VCaP (cell line): Measurements from ENCODE around the gene SLC15A3.
A peak's percentile ranks its signal among the peaks of the same experiment; 100 is the strongest.

Experiments
- H3K27ac ChIP-seq: fragments of 450-650 bp; 2 replicates; pipeline ENCODE4 v1.5.1; 2017
- CTCF ChIP-seq: fragments of 450-650 bp; conservative IDR thresholded peaks from 2 replicates; pipeline ENCODE4 v1.5.1; 2017; ENCODE audit warnings: mild to moderate bottlenecking, moderate library complexity

Gene SLC15A3

DNA sequence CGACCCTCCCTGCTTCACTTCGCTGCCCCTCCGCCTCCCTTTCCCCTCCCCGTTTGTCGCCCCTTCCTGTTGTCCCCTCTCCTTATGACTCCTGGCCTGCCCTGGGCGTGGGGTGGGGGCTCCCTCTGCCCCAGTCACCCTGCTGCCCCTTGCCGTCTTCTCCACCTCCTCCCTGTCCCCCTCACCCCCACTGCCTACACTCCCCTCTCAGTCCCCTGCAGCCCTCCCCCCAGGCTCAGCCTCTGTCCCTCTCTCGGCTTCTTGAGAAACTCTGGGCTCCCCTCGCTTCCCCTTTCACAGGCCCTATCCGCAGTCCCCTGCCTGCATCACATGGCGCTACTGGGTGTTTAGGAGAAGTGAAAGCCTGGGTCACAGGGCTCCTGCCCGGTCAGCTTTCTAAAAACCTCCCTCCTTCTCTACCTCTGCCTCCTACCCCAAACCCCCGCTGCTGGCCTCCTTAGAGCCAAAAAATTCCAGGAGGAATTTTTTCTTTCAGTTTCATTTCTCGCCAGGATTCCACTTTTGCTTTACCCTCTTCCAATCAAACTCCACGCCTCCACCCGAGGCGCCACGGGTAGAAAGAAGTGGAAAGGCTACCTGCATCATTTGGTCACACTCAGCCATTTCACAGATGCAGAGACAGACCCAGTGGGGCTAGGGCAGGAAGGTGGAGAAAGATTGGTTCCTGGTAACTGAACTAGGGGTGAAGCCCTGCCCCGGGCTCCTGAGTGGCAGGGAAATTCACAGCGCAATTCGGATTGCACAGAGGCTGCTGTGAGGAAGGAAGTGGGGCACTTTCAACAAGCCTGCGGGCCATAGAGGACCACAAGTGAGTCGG, at the start of gene SLC15A3:
Gene SLC15A3, minus strand, starts transcription at position 273 of the 838 bp plus-strand sequence. CDS start 625 bp downstream, outside the sequence.
- H3K27ac ChIP-seq: no peak within 1 kb of the TSS

DNA sequence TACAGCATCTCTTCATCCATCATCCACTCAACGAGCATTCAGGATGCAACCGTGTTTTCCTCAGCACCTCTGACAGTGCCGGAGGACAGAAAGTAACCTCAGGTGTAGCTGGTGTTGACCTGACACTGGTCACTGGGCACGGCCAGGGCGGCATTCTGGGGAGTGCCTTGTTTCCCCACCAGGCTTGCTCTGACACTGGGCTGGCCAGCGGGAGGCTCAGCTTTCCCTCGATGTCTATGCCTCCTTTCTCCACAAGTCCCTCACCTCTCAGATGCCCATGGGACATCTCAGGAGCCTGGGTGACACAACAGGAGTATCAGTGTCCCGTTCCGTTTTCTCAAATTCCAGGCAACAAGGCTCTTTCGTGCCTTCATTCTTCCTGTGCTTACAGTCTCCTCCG, 48.5 kb upstream of the SLC15A3 start:
- TF ChIP-seq CTCF: no peak
- no peak overlapping the region for H3K27ac ChIP-seq

More for the DNA sequence above, at the start of gene SLC15A3:
- TF ChIP-seq CTCF: no peak

GRCh38 chr11:60996381-60997138, 44.6 kb upstream of the SLC15A3 start:
- peak overlapping the region; percentile 41; the same call in 1 of the 2 replicates for H3K27ac ChIP-seq
- no peak for TF ChIP-seq CTCF

- peak overlapping the region; percentile 41; the same call in 1 of the 2 replicates for H3K27ac ChIP-seq
- no peak for TF ChIP-seq CTCF
Measured at GRCh38 chr11:60995798-60996197, 43.8 kb upstream of the SLC15A3 start.

DNA sequence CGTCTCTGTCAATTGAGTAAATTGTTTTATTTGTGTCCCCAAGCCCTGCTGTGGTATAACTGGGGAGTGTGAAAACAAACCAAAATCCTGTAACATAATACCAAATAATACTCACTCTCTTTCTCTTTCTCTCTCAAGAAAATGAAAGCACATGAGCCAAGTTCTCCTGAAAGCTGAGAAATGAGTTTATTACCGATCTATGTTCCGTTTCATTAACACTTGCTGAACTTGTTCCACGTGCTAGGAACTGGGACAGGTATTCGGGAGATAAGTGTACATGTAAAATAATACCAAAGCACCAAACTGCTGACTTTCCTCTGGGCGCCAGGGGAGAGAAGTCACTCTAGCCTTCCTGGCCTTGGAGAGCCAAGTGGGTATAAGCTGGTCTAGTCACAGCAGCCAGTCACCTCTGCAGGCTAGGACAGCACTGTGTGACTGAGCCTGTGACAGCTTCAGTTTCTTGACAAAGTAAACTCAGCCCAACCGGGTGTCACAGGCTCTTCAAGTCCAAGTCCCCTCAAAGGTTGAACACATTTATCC, 42.6 kb upstream of the SLC15A3 start:
- peak overlapping the region; percentile 41; the same call in 1 of the 2 replicates for H3K27ac ChIP-seq
- no peak for TF ChIP-seq CTCF

GRCh38 chr11:60993615-60994014, 41.6 kb upstream of the SLC15A3 start:
- TF ChIP-seq CTCF: no peak
- H3K27ac ChIP-seq: no peak overlapping the region

DNA sequence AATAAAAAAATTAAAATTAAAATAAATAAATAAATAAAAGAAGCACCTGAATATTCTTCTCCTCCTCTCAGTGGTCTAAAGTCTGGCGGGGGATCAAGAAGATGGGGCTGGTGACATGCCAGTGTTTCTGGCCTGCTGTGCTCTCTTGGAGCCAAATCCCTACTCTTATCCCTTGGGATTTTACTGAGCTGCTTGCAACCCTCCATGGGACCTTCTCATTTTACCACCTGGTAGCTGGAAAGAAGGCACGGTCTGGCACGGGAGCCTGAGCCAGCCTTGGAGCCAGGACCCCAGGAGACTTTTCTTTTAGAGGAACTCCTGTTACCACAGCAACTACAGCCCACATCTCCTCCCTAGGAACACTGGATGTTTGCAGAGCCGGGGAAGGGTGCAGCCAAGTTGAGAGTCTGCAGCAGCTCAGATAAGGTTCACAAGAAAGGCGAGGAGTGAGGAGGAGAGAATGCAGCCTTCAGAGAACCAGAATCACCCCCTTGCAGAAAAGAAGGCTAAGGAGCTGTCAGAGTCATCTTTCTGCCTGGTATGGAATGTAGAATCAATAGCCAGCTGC, 41.0 kb upstream of the SLC15A3 start:
- H3K27ac ChIP-seq: no peak overlapping the region
- TF ChIP-seq CTCF: no peak
